ENCODE measurements around the gene ADGRV1. TPM values are rescaled to one million over a fixed set of nuclear protein-coding genes. Genes with fewer than 3 reads are reported as not detected.

ADGRV1 gene
- total RNA-seq, 2 donors from 2014 or later, result 97.6 to 117 TPM

GRCh38 chr5:91074615-91075014 is 516.0 kb downstream of the ADGRV1 start:
- Histone ChIP-seq H3K27ac (ENCODE audit: low read depth, low read length) (no peak overlapping the region), H3K36me3 (ENCODE audit: control insufficient read depth, insufficient read depth, low read length) (peaks cover 8% of the 10 kb centered on the region), H3K27me3 (ENCODE audit: control insufficient read depth, insufficient read depth, low read length, poor library complexity, severe bottlenecking) (no peaks in the 10 kb centered on the region), H3K9me3 (ENCODE audit: control insufficient read depth, low read length) (no peaks in the 10 kb centered on the region), H3K9ac (ENCODE audit: extremely low read depth, low read length, poor library complexity, severe bottlenecking) (no peak overlapping the region), H3K4me3 (ENCODE audit: low read length) (no peak overlapping the region), H3K4me1 (ENCODE audit: control insufficient read depth, insufficient read depth, low read length) (no peaks in the 10 kb centered on the region)
- no peak for TF ChIP-seq CTCF (conservative IDR thresholded peaks at IDR 0.05)
- Mint-ChIP-seq H3K27me3 (ENCODE audit: insufficient read depth) (no peaks in the 10 kb centered on the region), H3K36me3 (ENCODE audit: low read depth) (peaks cover 19% of the 10 kb centered on the region), H3K9me3 (no peaks in the 10 kb centered on the region), H3K27ac (no peak overlapping the region), H3K4me1 (no peaks in the 10 kb centered on the region), H3K4me3 (no peak overlapping the region)
- WGBS, 2 experiments (ENCODE audit: insufficient coverage in 1 of 2, insufficient read length in 1 of 2), result 89% methylated on average over 1 of the region's 1 CpG; no CpG with 5 or more reads in 1 of the 2 experiments
- no peak for DNase-seq

GRCh38 chr5:91076138-91076537 is 517.5 kb downstream of the ADGRV1 start:
- TF ChIP-seq CTCF (conservative IDR thresholded peaks at IDR 0.05), result no peak
- no peak overlapping the region for H3K27ac Mint-ChIP-seq
- no peak overlapping the region for H3K4me3 ChIP-seq (ENCODE audit: low read length)

GRCh38 chr5:91077623-91078022 is 519.0 kb downstream of the ADGRV1 start:
- no peaks in the 10 kb centered on the region for H3K4me1 Mint-ChIP-seq
- no peak overlapping the region for H3K4me3 Mint-ChIP-seq
- H3K27ac ChIP-seq (ENCODE audit: low read depth, low read length), result no peak overlapping the region
- H3K9me3 ChIP-seq (ENCODE audit: control insufficient read depth, low read length), result no peaks in the 10 kb centered on the region
- no peak overlapping the region for H3K4me3 ChIP-seq (ENCODE audit: low read length)
- no peaks in the 10 kb centered on the region for H3K9me3 Mint-ChIP-seq
- H3K27ac Mint-ChIP-seq, result no peak overlapping the region
- no peaks in the 10 kb centered on the region for H3K4me1 ChIP-seq (ENCODE audit: control insufficient read depth, insufficient read depth, low read length)
- no peaks in the 10 kb centered on the region for H3K27me3 ChIP-seq (ENCODE audit: control insufficient read depth, insufficient read depth, low read length, poor library complexity, severe bottlenecking)
- H3K36me3 Mint-ChIP-seq (ENCODE audit: low read depth), result peaks cover 18% of the 10 kb centered on the region
- H3K27me3 Mint-ChIP-seq (ENCODE audit: insufficient read depth), result no peaks in the 10 kb centered on the region
- H3K36me3 ChIP-seq (ENCODE audit: control insufficient read depth, insufficient read depth, low read length), result peaks cover 8% of the 10 kb centered on the region
- no peak overlapping the region for H3K9ac ChIP-seq (ENCODE audit: extremely low read depth, low read length, poor library complexity, severe bottlenecking)
- 80 to 95% methylated on average over 1 to 3 of the region's 3 CpGs for whole genome bisulfite sequencing, 2 experiments (ENCODE audit: insufficient coverage in 1 of 2, insufficient read length in 1 of 2)
- DNase-seq, result no peak
- TF ChIP-seq CTCF (conservative IDR thresholded peaks at IDR 0.05), result no peak

More at GRCh38 chr5:91076138-91076537, 517.5 kb downstream of the ADGRV1 start:
- no peaks in the 10 kb centered on the region for H3K27me3 ChIP-seq (ENCODE audit: control insufficient read depth, insufficient read depth, low read length, poor library complexity, severe bottlenecking)
- Mint-ChIP-seq H3K9me3 (no peaks in the 10 kb centered on the region), H3K4me3 (no peak overlapping the region), H3K27me3 (ENCODE audit: insufficient read depth) (no peaks in the 10 kb centered on the region), H3K36me3 (ENCODE audit: low read depth) (peaks cover 19% of the 10 kb centered on the region), H3K4me1 (no peaks in the 10 kb centered on the region)
- no peak overlapping the region for H3K27ac ChIP-seq (ENCODE audit: low read depth, low read length)
- H3K9ac ChIP-seq (ENCODE audit: extremely low read depth, low read length, poor library complexity, severe bottlenecking), result no peak overlapping the region
- no peaks in the 10 kb centered on the region for H3K9me3 ChIP-seq (ENCODE audit: control insufficient read depth, low read length)
- DNase-seq, result no peak
- no peaks in the 10 kb centered on the region for H3K4me1 ChIP-seq (ENCODE audit: control insufficient read depth, insufficient read depth, low read length)
- peaks cover 8% of the 10 kb centered on the region for H3K36me3 ChIP-seq (ENCODE audit: control insufficient read depth, insufficient read depth, low read length)

Data from endodermal cell (in vitro differentiated cells).